HCT116 (cell line): Measurements from ENCODE around the gene PLCXD3. TPM values are rescaled to one million over a fixed set of nuclear protein-coding genes. Genes with fewer than 3 reads are reported as not detected.

ENCODE experiments used
- ATAC-seq: fragments of 200-7000 bp; cut with Tn5 transposase; 2 replicates; pipeline ENCODE4 v1.9.1; 2020; ENCODE audit warnings: mild to moderate bottlenecking, moderate library complexity
- BruUV-seq: library from RNA; stranded (reverse); fragments of 400-500 nt; replicated peaks from 2 replicates; lab custom pipeline; 2021; lab: Mats Ljungman, UMichigan
- CTCF ChIA-PET: fragments of 300-600 bp; sonication (Branson Sonifier 250); formaldehyde crosslinking; loops from one replicate; lab custom pipeline; 2021; ENCODE audit warnings: antibody characterized with exemption; lab: Charles Lee
- POLR2A ChIA-PET: fragments of 300-600, 350-600 bp; sonication (Branson Sonifier 250); formaldehyde crosslinking; loops from one replicate; lab custom pipeline; 2021; ENCODE audit warnings: antibody characterized with exemption; lab: Charles Lee
- RAD21 ChIA-PET, 2 experiments: fragments of 300-600 bp; sonication (Branson Sonifier 250); formaldehyde crosslinking; loops; one replicate each; lab custom pipeline; 2023; ENCODE audit warnings: low total read pairs in 2 of 2; ENCODE audit not compliant: uncharacterized antibody in 2 of 2, unreplicated experiment in 2 of 2, low non-redundant PET in 1 of 2; lab: Charles Lee
- DNase-seq: peaks from one replicate; pipeline ENCODE4 v3.0.0-alpha.2; 2010; ENCODE audit warnings: low read depth, low spot score
- H2AFZ ChIP-seq: fragments of 200-600 bp; shearing (Covaris generic), sonication (generic); 2 replicates; pipeline ENCODE4 v1.6.1; 2017; ENCODE audit warnings: low read depth, mixed run types, mixed read lengths, antibody characterized with exemption, low read length; ENCODE audit not compliant: poor library complexity, severe bottlenecking
- H3K27ac ChIP-seq: 2 replicates; pipeline ENCODE4 v1.5.1; 2012; ENCODE audit warnings: low read depth, low read length
- H3K27me3 ChIP-seq: fragments of 200-600 bp; sonication (generic); 2 replicates; pipeline ENCODE4 v1.6.1; 2016; ENCODE audit warnings: mixed run types, low read length, mixed read lengths; ENCODE audit not compliant: insufficient read depth
- H3K36me3 ChIP-seq, 2 experiments: fragments of 200-500 bp in 1 of 2; fragments of 200-600 bp in 1 of 2; sonication (Bioruptor generic) in 1 of 2; sonication (generic) in 1 of 2; 2 replicates each; pipeline versions ENCODE4 v1.5.1 to v1.6.1; 2014 to 2016; ENCODE audit warnings: low read length in 2 of 2, inconsistent platforms in 1 of 2, mixed read lengths in 1 of 2, mixed run types in 1 of 2; ENCODE audit not compliant: insufficient read depth in 2 of 2, control insufficient read depth in 1 of 2
- H3K4me1 ChIP-seq, 2 experiments: fragments of 200-600 bp in 1 of 2; sonication (generic) in 1 of 2; 2 replicates each; pipeline versions ENCODE4 v1.5.1 to v1.6.1; 2012 to 2017; ENCODE audit warnings: low read length in 2 of 2, inconsistent platforms in 1 of 2, mild to moderate bottlenecking in 1 of 2, mixed read lengths in 1 of 2, mixed run types in 1 of 2, moderate library complexity in 1 of 2; ENCODE audit not compliant: insufficient read depth in 2 of 2, control insufficient read depth in 1 of 2
- H3K4me2 ChIP-seq: fragments of 200-600 bp; sonication (generic); 2 replicates; pipeline ENCODE4 v1.6.1; 2017; ENCODE audit warnings: mixed run types, low read length, mixed read lengths
- H3K4me3 ChIP-seq, 2 experiments: fragments of 200-600 bp in 1 of 2; sonication (generic) in 1 of 2; replicated peaks in 1 of 2; 2 replicates each; pipeline ENCODE4 v1.5.1; 2011 to 2016; ENCODE audit warnings: low read length in 2 of 2, control low read depth in 1 of 2, low read depth in 1 of 2, mild to moderate bottlenecking in 1 of 2, mixed read lengths in 1 of 2, mixed run types in 1 of 2
- H3K79me2 ChIP-seq: fragments of 200-600 bp; sonication (generic); 2 replicates; pipeline ENCODE4 v1.6.1; 2017; ENCODE audit warnings: mild to moderate bottlenecking, mixed run types, low read length, moderate library complexity, mixed read lengths; ENCODE audit not compliant: insufficient read depth
- H3K9ac ChIP-seq: fragments of 200-600 bp; sonication (generic); 2 replicates; pipeline ENCODE4 v1.6.1; 2016; ENCODE audit warnings: low read length, mixed read lengths
- H3K9me2 ChIP-seq: fragments of 200-600 bp; sonication (generic), shearing (Covaris generic); 2 replicates; pipeline ENCODE4 v1.6.1; 2017; ENCODE audit warnings: mixed run types, mild to moderate bottlenecking, moderate library complexity; ENCODE audit not compliant: insufficient read depth
- H3K9me3 ChIP-seq, 2 experiments: fragments of 200-500 bp in 1 of 2; fragments of 200-600 bp in 1 of 2; sonication (Bioruptor generic) in 1 of 2; sonication (generic) in 1 of 2; 2 replicates each; pipeline ENCODE4 v1.6.1; 2014 to 2017; ENCODE audit warnings: low read length in 2 of 2, mixed read lengths in 2 of 2, inconsistent platforms in 1 of 2, low read depth in 1 of 2, mild to moderate bottlenecking in 1 of 2, mixed run types in 1 of 2, moderate library complexity in 1 of 2; ENCODE audit not compliant: control insufficient read depth in 1 of 2, insufficient read depth in 1 of 2
- H4K20me1 ChIP-seq: fragments of 200-600 bp; sonication (generic), shearing (Covaris generic); 2 replicates; pipeline ENCODE4 v1.6.1; 2017; ENCODE audit warnings: mixed run types, mild to moderate bottlenecking, moderate library complexity; ENCODE audit not compliant: insufficient read depth
- CEBPB ChIP-seq: IDR thresholded peaks from 2 replicates; pipeline ENCODE4 v1.6.1; 2012; ENCODE audit warnings: low read depth
- EGR1 ChIP-seq: IDR thresholded peaks from 2 replicates; pipeline ENCODE4 v1.6.1; 2012; ENCODE audit warnings: low read depth
- EZH2phosphoT487 ChIP-seq: fragments of 200-600 bp; IDR thresholded peaks from 2 replicates; pipeline ENCODE4 v1.6.1; 2018; ENCODE audit warnings: antibody characterized with exemption, borderline replicate concordance
- FOSL1 ChIP-seq: IDR thresholded peaks from 2 replicates; pipeline ENCODE4 v1.6.1; 2012; ENCODE audit warnings: low read depth
- RAD21 ChIP-seq: IDR thresholded peaks from 2 replicates; pipeline ENCODE4 v1.6.1; 2012; ENCODE audit warnings: low read depth, mild to moderate bottlenecking
- SP1 ChIP-seq: IDR thresholded peaks from 2 replicates; pipeline ENCODE4 v1.6.1; 2012; ENCODE audit warnings: low read depth
- SRF ChIP-seq: IDR thresholded peaks from 2 replicates; pipeline ENCODE4 v1.6.1; 2012; ENCODE audit warnings: low read depth
- YY1 ChIP-seq: IDR thresholded peaks from 2 replicates; pipeline ENCODE4 v1.6.1; 2011; ENCODE audit warnings: low read length, low read depth, moderate library complexity, mild to moderate bottlenecking; ENCODE audit not compliant: insufficient replicate concordance; ENCODE audit errors: extremely low read depth
- ZBTB33 ChIP-seq: IDR thresholded peaks from 2 replicates; pipeline ENCODE4 v1.6.1; 2011; ENCODE audit warnings: mild to moderate bottlenecking, low read length, moderate library complexity; ENCODE audit not compliant: insufficient replicate concordance; ENCODE audit errors: extremely low read depth
- ZFX ChIP-seq: fragments of 450-650 bp; IDR thresholded peaks from 2 replicates; pipeline ENCODE4 v1.6.1; 2017
- intact Hi-C: fragments of 100-400 bp; cut with micrococcal nuclease; formaldehyde crosslinking; loops from 2 replicates; pipeline ENCODE4 v1.10.0; 2022
- total RNA-seq: library from RNA; stranded (reverse); gene quantifications from one replicate; pipeline ENCODE4 v1.2.1, GENCODE V29; 2021; ENCODE audit not compliant: unreplicated experiment
- TF ChIP-seq, protein P1 (sequence below): IDR thresholded peaks from 2 replicates; pipeline ENCODE4 v1.6.1; 2012

Gene PLCXD3
- total RNA-seq, 1 experiment from 2014 or later, result not detected

- CTCF ChIA-PET, result interaction anchor here (1.6 kb wide), 1 partner anchor 14 kb away, joined by 7 read pairs; no protein-coding TSS in a partner anchor
- H3K36me3 ChIP-seq, result no peaks in the 10 kb centered on the region
- TF ChIP-seq CEBPB (no peak), ZFX (no peak), SRF (no peak), EZH2phosphoT487 (no peak), SP1 (no peak), RAD21 (no peak), ZBTB33 (no peak), FOSL1 (no peak), YY1 (no peak), EGR1 (no peak)
- TF ChIP-seq, protein P1, sequence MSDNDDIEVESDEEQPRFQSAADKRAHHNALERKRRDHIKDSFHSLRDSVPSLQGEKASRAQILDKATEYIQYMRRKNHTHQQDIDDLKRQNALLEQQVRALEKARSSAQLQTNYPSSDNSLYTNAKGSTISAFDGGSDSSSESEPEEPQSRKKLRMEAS, result no peak
- TF ChIP-seq, all 23 proteins: peak for 0
- H3K9me2 ChIP-seq, result no peaks in the 10 kb centered on the region
- BruUV-seq, result no TSS peak
- no peak for ATAC-seq
- no peak overlapping the region for H3K27ac ChIP-seq
- no peaks in the 10 kb centered on the region for H3K4me1 ChIP-seq
- H3K4me2 ChIP-seq, result no peak overlapping the region
- POLR2A ChIA-PET, result no interaction called here
- H3K9ac ChIP-seq, result no peak overlapping the region
- H2AFZ ChIP-seq, result no peak overlapping the region
- H3K27me3 ChIP-seq, result no peaks in the 10 kb centered on the region
- no peaks in the 10 kb centered on the region for H3K9me3 ChIP-seq
- intact Hi-C loops, result no loop called here
- no peaks in the 10 kb centered on the region for H4K20me1 ChIP-seq
- H3K79me2 ChIP-seq, result no peaks in the 10 kb centered on the region
- H3K4me3 ChIP-seq, result no peak overlapping the region
- no peak for DNase-seq
- RAD21 ChIA-PET, result no interaction called here
These were observed 814 bp downstream of the PLCXD3 start for GRCh38 chr5:41509399-41510175.
